GM18502 (cell line): ENCODE measurements around the gene RAB40A.
"Not testable (repeated sequence)": the region's sequence is repeated elsewhere in the genome, so short reads cannot be mapped to it uniquely, and the experiment has no call there.

Source experiments
- ATAC-seq: cut with Tn5 transposase; IDR thresholded peaks from one replicate; pipeline ENCODE4 v1.9.1; 2021; ENCODE audit warnings: mild to moderate bottlenecking; ENCODE audit not compliant: unreplicated experiment, poor library complexity

Gene RAB40A

GRCh38 chrX:103467887-103468286, 51.4 kb downstream of the RAB40A start:
- ATAC-seq = no peak

GRCh38 chrX:103467156-103467555, 52.1 kb downstream of the RAB40A start:
- no peak for ATAC-seq

GRCh38 chrX:103464774-103465117, 54.5 kb downstream of the RAB40A start:
- peak; percentile 93 for ATAC-seq

GRCh38 chrX:103464072-103464773, 55.1 kb downstream of the RAB40A start:
- ATAC-seq = peak; percentile 81

- ATAC-seq = no peak
These were observed 58.1 kb downstream of the RAB40A start for GRCh38 chrX:103461156-103461555.

- ATAC-seq = not testable (repeated sequence)
These were observed 59.1 kb downstream of the RAB40A start for GRCh38 chrX:103460001-103460755.

- no peak for ATAC-seq
These were observed 65.6 kb downstream of the RAB40A start for GRCh38 chrX:103453655-103454054.
